Endothelial cell of umbilical vein (primary cell): ENCODE data around the gene PROCR. TPM values are rescaled to one million over a fixed set of nuclear protein-coding genes. Genes with fewer than 3 reads are reported as not detected.
"Not testable (repeated sequence)": the region's sequence is repeated elsewhere in the genome, so short reads cannot be mapped to it uniquely, and the experiment has no call there.

Experiments
- BruUV-seq: library from RNA; stranded (reverse); fragments of 400-500 nt; replicated peaks from 2 replicates; lab custom pipeline; 2021; lab: Mats Ljungman, UMichigan
- CTCF ChIA-PET: fragments of 300-600, 350-600 bp; sonication (Branson Sonifier 250); formaldehyde crosslinking; loops from one replicate; lab custom pipeline; 2021; ENCODE audit warnings: antibody characterized with exemption, inconsistent platforms; lab: Charles Lee
- POLR2A ChIA-PET: fragments of 300-600, 350-600 bp; sonication (Branson Sonifier 250); formaldehyde crosslinking; loops from one replicate; lab custom pipeline; 2021; ENCODE audit warnings: antibody characterized with exemption, inconsistent platforms; lab: Charles Lee
- DNase-seq: peaks from one replicate; pipeline ENCODE4 v3.0.0-alpha.2; 2011; ENCODE audit warnings: low read depth, low spot score
- FAIRE-seq: peaks from 2 replicates; lab custom pipeline; 2011; peaks lifted over from hg19 to GRCh38; lab: Jason Lieb, UNC
- H2AFZ ChIP-seq: 2 replicates; pipeline ENCODE4 v1.6.0; 2012; ENCODE audit warnings: low read depth, low read length, control low read depth, inconsistent platforms
- H3K27ac ChIP-seq: 2 replicates; pipeline ENCODE4 v1.5.1; 2011; ENCODE audit warnings: low read depth, mild to moderate bottlenecking, control low read depth, low read length, moderate library complexity; ENCODE audit not compliant: insufficient read depth
- H3K27me3 ChIP-seq, 2 experiments: 2 replicates each; pipeline versions ENCODE4 v1.6.0 to v1.6.1; 2011; ENCODE audit warnings: low read length in 2 of 2, mixed read lengths in 1 of 2; ENCODE audit not compliant: control insufficient read depth in 2 of 2, insufficient read depth in 2 of 2
- H3K36me3 ChIP-seq, 2 experiments: 2 replicates in 1 of 2; 3 replicates in 1 of 2; pipeline ENCODE4 v1.5.1; 2011; ENCODE audit warnings: low read length in 2 of 2, mild to moderate bottlenecking in 1 of 2, moderate library complexity in 1 of 2; ENCODE audit not compliant: control insufficient read depth in 2 of 2, insufficient read depth in 2 of 2; ENCODE audit errors: extremely low read depth in 1 of 2
- H3K4me1 ChIP-seq: 3 replicates; pipeline ENCODE4 v1.5.1; 2011; ENCODE audit warnings: mild to moderate bottlenecking, low read length; ENCODE audit not compliant: control insufficient read depth, insufficient read depth; ENCODE audit errors: extremely low read depth
- H3K4me2 ChIP-seq: 2 replicates; pipeline ENCODE4 v1.6.1; 2011; ENCODE audit warnings: low read length, control low read depth, mixed read lengths; ENCODE audit not compliant: insufficient read depth
- H3K4me3 ChIP-seq, 3 experiments: fragments of 200-600 bp in 1 of 3; sonication (generic), shearing (Covaris generic) in 1 of 3; replicated peaks in 1 of 3; 2 replicates each; pipeline ENCODE4 v1.5.1; 2011 to 2016; ENCODE audit warnings: control low read depth in 3 of 3, low read length in 3 of 3, mild to moderate bottlenecking in 2 of 3, inconsistent platforms in 1 of 3, low read depth in 1 of 3, moderate library complexity in 1 of 3; ENCODE audit not compliant: insufficient read depth in 1 of 3
- H3K79me2 ChIP-seq: 2 replicates; pipeline ENCODE4 v1.6.0; 2012; ENCODE audit warnings: low read length, inconsistent platforms; ENCODE audit not compliant: control insufficient read depth, insufficient read depth
- H3K9ac ChIP-seq: replicated peaks from 2 replicates; pipeline ENCODE3; 2011; ENCODE audit warnings: low read length, control low read depth; ENCODE audit not compliant: insufficient read depth; ENCODE audit errors: extremely low read depth
- H3K9me1 ChIP-seq: replicated peaks from 3 replicates; pipeline ENCODE4 v1.6.0; 2011; ENCODE audit warnings: mild to moderate bottlenecking, low read length; ENCODE audit not compliant: control insufficient read depth, insufficient read depth; ENCODE audit errors: extremely low read depth
- H3K9me3 ChIP-seq: replicated peaks from 2 replicates; pipeline ENCODE4 v1.5.1; 2012; ENCODE audit warnings: low read length, inconsistent platforms; ENCODE audit not compliant: control insufficient read depth, insufficient read depth
- H4K20me1 ChIP-seq: replicated peaks from 2 replicates; pipeline ENCODE3; 2011; ENCODE audit warnings: mild to moderate bottlenecking, low read length; ENCODE audit not compliant: control insufficient read depth, insufficient read depth; ENCODE audit errors: extremely low read depth
- EZH2 ChIP-seq: IDR thresholded peaks from 2 replicates; pipeline ENCODE4 v1.6.1; 2012; ENCODE audit warnings: borderline replicate concordance, low read depth, mild to moderate bottlenecking, moderate library complexity, low read length, inconsistent platforms; ENCODE audit not compliant: severe bottlenecking
- FOS ChIP-seq: IDR thresholded peaks from 2 replicates; pipeline ENCODE4 v1.6.1; 2011; ENCODE audit warnings: mild to moderate bottlenecking, low read length, moderate library complexity, borderline replicate concordance; ENCODE audit not compliant: insufficient read depth
- MAX ChIP-seq: IDR thresholded peaks from 2 replicates; pipeline ENCODE4 v1.6.1; 2011; ENCODE audit not compliant: insufficient read depth, insufficient read length
- dilution Hi-C: fragments of 300-500 bp; cut with MboI; formaldehyde crosslinking; loops from one replicate; pipeline ENCODE4 v1.15.0; 2019; ENCODE audit warnings: low sequenced_read_pairs; ENCODE audit not compliant: extremely low pct_ligation_motif_present
- intact Hi-C: fragments of 100-400 bp; cut with micrococcal nuclease; formaldehyde crosslinking; loops from one replicate; pipeline ENCODE4 v1.10.0; 2022
- polyA plus RNA-seq, 4 experiments: library from polyadenylated mRNA; depleted of rRNA in 3 of 4; stranded (reverse) in 3 of 4; unstranded in 1 of 4; fragments of >200 nt; gene quantifications; 2 replicates each; pipeline versions ENCODE4 v1.2.1 to v1.2.3, GENCODE V29; 2011 to 2012; ENCODE audit warnings: missing spikeins in 1 of 4
- total RNA-seq: library from RNA; stranded (reverse); gene quantifications from 2 replicates; pipeline ENCODE4 v1.2.3, GENCODE V29; 2021

Gene PROCR
- total and polyA plus RNA-seq, 2 donors (not counting 3 experiments of a cell fraction or from before 2014, with no cell fraction given): 251 to 376 TPM

- Histone ChIP-seq H3K4me3 (no peak overlapping the region), H3K4me1 (no peaks in the 10 kb centered on the region), H3K9me1 (no peaks in the 10 kb centered on the region), H3K27ac (no peak overlapping the region), H3K36me3 (no peaks in the 10 kb centered on the region), H3K9me3 (no peaks in the 10 kb centered on the region), H4K20me1 (no peaks in the 10 kb centered on the region), H3K4me2 (no peak overlapping the region), H2AFZ (no peak overlapping the region), H3K9ac (no peak overlapping the region), H3K79me2 (no peaks in the 10 kb centered on the region), H3K27me3 (no peaks in the 10 kb centered on the region)
- dilution Hi-C loops (no loop called here), intact Hi-C loops (no loop called here)
- CTCF ChIA-PET: interaction anchor here (0.6 kb wide), 1 partner anchor 106 kb away, joined by 3 read pairs; no protein-coding TSS in a partner anchor
- DNase-seq (no peak), FAIRE-seq (no peak)
- no TSS peak for BruUV-seq
- no peak for TF ChIP-seq EZH2
- no peak for TF ChIP-seq MAX
- no peak for TF ChIP-seq FOS
- POLR2A ChIA-PET: no interaction called here
Measured at GRCh38 chr20:35156978-35157377, 14.9 kb upstream of the PROCR start.

- H3K4me3 ChIP-seq, DNase-seq, POLR2A ChIA-PET, H2AFZ ChIP-seq, intact Hi-C loops, H3K9ac ChIP-seq, H3K9me3 ChIP-seq, BruUV-seq, H3K27ac ChIP-seq, H3K79me2 ChIP-seq, H3K4me1 ChIP-seq, dilution Hi-C loops, H4K20me1 ChIP-seq, H3K4me2 ChIP-seq, H3K27me3 ChIP-seq, H3K36me3 ChIP-seq, H3K9me1 ChIP-seq, FAIRE-seq: not testable (repeated sequence)
- CTCF ChIA-PET: interaction anchor here (2.6 kb wide), 1 partner anchor 64 kb away, joined by 10 read pairs; no protein-coding TSS in a partner anchor
Measured at GRCh38 chr20:35160341-35160740, 11.5 kb upstream of the PROCR start.

- H3K4me2 ChIP-seq, H3K9ac ChIP-seq, H3K9me1 ChIP-seq, H3K27ac ChIP-seq, DNase-seq, dilution Hi-C loops, FAIRE-seq, H3K9me3 ChIP-seq, H3K79me2 ChIP-seq, H4K20me1 ChIP-seq, H2AFZ ChIP-seq, BruUV-seq, H3K36me3 ChIP-seq, H3K27me3 ChIP-seq, H3K4me3 ChIP-seq, intact Hi-C loops: not testable (repeated sequence)
- CTCF ChIA-PET: interaction anchor here (1.1 to 3.9 kb wide), 3 partner anchors 19 to 68 kb away, joined by 4 to 79 read pairs (median 33); partner anchors contain the start of gene EDEM2
- POLR2A ChIA-PET: interaction anchor here (3.2 kb wide), 1 partner anchor 18 kb away, joined by 18 read pairs; the partner anchor contains the start of gene EDEM2
- H3K4me1 ChIP-seq: peaks cover 21% of the 10 kb centered on the region
Measured at GRCh38 chr20:35164531-35164930, 7.3 kb upstream of the PROCR start.
